H9 (cell line): ENCODE measurements around the gene DCTN5. TPM values are rescaled to one million over a fixed set of nuclear protein-coding genes. Genes with fewer than 3 reads are reported as not detected.

ENCODE experiments used
- DNase-seq: peaks from one replicate; pipeline ENCODE4 v3.0.0-alpha.2; 2017
- H2AFZ ChIP-seq: one replicate; pipeline ENCODE4 v1.6.1; 2013; ENCODE audit warnings: mild to moderate bottlenecking, low read length, control low read depth, moderate library complexity
- H2AK5ac ChIP-seq: 2 replicates; pipeline ENCODE4 v1.6.1; 2013; ENCODE audit warnings: low read length, control low read depth, mixed read lengths; ENCODE audit not compliant: insufficient read length
- H2BK120ac ChIP-seq: one replicate; pipeline ENCODE4 v1.6.1; 2013; ENCODE audit warnings: low read depth, mild to moderate bottlenecking, low read length, control low read depth, inconsistent platforms; ENCODE audit not compliant: poor library complexity, severe bottlenecking
- H2BK12ac ChIP-seq: 2 replicates; pipeline ENCODE4 v1.6.1; 2013; ENCODE audit warnings: low read length, control low read depth, mixed read lengths, low read depth; ENCODE audit not compliant: insufficient read length
- H2BK15ac ChIP-seq: 2 replicates; pipeline ENCODE4 v1.6.1; 2013; ENCODE audit warnings: low read depth, low read length, control low read depth
- H2BK20ac ChIP-seq: one replicate; pipeline ENCODE4 v1.6.1; 2013; ENCODE audit warnings: low read depth, mild to moderate bottlenecking, low read length, control low read depth, inconsistent platforms; ENCODE audit not compliant: poor library complexity, severe bottlenecking
- H2BK5ac ChIP-seq: 2 replicates; pipeline ENCODE4 v1.6.1; 2013; ENCODE audit warnings: low read length, control low read depth, mixed read lengths; ENCODE audit not compliant: insufficient read length
- H3K14ac ChIP-seq: 2 replicates; pipeline ENCODE4 v1.6.1; 2013; ENCODE audit warnings: low read length, control low read depth; ENCODE audit not compliant: insufficient read depth
- H3K18ac ChIP-seq: 2 replicates; pipeline ENCODE4 v1.6.1; 2013; ENCODE audit warnings: low read depth, mild to moderate bottlenecking, mixed read lengths, low read length, control low read depth; ENCODE audit not compliant: insufficient read length
- H3K23ac ChIP-seq: 2 replicates; pipeline ENCODE4 v1.6.1; 2013; ENCODE audit warnings: low read length, control low read depth, mixed read lengths, low read depth; ENCODE audit not compliant: insufficient read length
- H3K23me2 ChIP-seq: 2 replicates; pipeline ENCODE4 v1.6.1; 2013; ENCODE audit warnings: low read depth, mild to moderate bottlenecking, mixed read lengths, low read length, control low read depth; ENCODE audit not compliant: insufficient read length, poor library complexity, severe bottlenecking
- H3K27ac ChIP-seq: 2 replicates; pipeline ENCODE4 v1.5.1; 2013; ENCODE audit warnings: low read length, control low read depth, mixed read lengths, low read depth; ENCODE audit not compliant: insufficient read length
- H3K27me3 ChIP-seq: 2 replicates; pipeline ENCODE4 v1.6.1; 2013; ENCODE audit warnings: low read length, control low read depth, inconsistent platforms; ENCODE audit not compliant: insufficient read depth
- H3K4ac ChIP-seq: 2 replicates; pipeline ENCODE4 v1.6.1; 2013; ENCODE audit warnings: low read depth, mild to moderate bottlenecking, control low read depth, inconsistent platforms, low read length, moderate library complexity
- H3K4me1 ChIP-seq: 2 replicates; pipeline ENCODE4 v1.6.1; 2013; ENCODE audit warnings: low read length, control low read depth, inconsistent platforms; ENCODE audit not compliant: insufficient read depth
- H3K4me2 ChIP-seq: 2 replicates; pipeline ENCODE4 v1.6.1; 2013; ENCODE audit warnings: low read length, control low read depth, mixed read lengths; ENCODE audit not compliant: insufficient read length, insufficient read depth
- H3K56ac ChIP-seq: 2 replicates; pipeline ENCODE4 v1.6.1; 2013; ENCODE audit warnings: low read depth, mild to moderate bottlenecking, mixed read lengths, low read length, control low read depth; ENCODE audit not compliant: insufficient read length
- H3K79me1 ChIP-seq: 2 replicates; pipeline ENCODE4 v1.6.1; 2013; ENCODE audit warnings: low read depth, mild to moderate bottlenecking, moderate library complexity, low read length, control low read depth, inconsistent platforms; ENCODE audit not compliant: insufficient read depth, poor library complexity, severe bottlenecking
- H3K79me2 ChIP-seq: 2 replicates; pipeline ENCODE4 v1.6.1; 2013; ENCODE audit warnings: low read length, control low read depth, inconsistent platforms; ENCODE audit not compliant: insufficient read depth
- H3K9ac ChIP-seq: 2 replicates; pipeline ENCODE4 v1.6.1; 2013; ENCODE audit warnings: low read length, control low read depth, mixed read lengths; ENCODE audit not compliant: insufficient read length; ENCODE audit errors: extremely low read depth
- H3K9me3 ChIP-seq: one replicate; pipeline ENCODE4 v1.6.1; 2013; ENCODE audit warnings: low read depth, low read length, inconsistent platforms; ENCODE audit not compliant: control insufficient read depth
- H3T11ph ChIP-seq: one replicate; pipeline ENCODE4 v1.6.1; 2013; ENCODE audit warnings: mild to moderate bottlenecking, low read length, control low read depth, inconsistent platforms
- H4K20me1 ChIP-seq: one replicate; pipeline ENCODE4 v1.6.1; 2013; ENCODE audit not compliant: control insufficient read depth, insufficient read length, insufficient read depth
- H4K5ac ChIP-seq: 2 replicates; pipeline ENCODE4 v1.6.1; 2013; ENCODE audit warnings: low read depth, mild to moderate bottlenecking, mixed read lengths, low read length, control low read depth; ENCODE audit not compliant: insufficient read length
- H4K8ac ChIP-seq: replicated peaks from 2 replicates; pipeline ENCODE4 v1.6.1; 2013; ENCODE audit warnings: low read length, control low read depth, mixed read lengths, low read depth; ENCODE audit not compliant: insufficient read length
- H4K91ac ChIP-seq: 2 replicates; pipeline ENCODE4 v1.6.1; 2013; ENCODE audit warnings: low read depth, mild to moderate bottlenecking, moderate library complexity, mixed read lengths, low read length, control low read depth; ENCODE audit not compliant: insufficient read length
- H3K27ac Mint-ChIP-seq, 3 experiments: 2 replicates in 2 of 3; 3 replicates in 1 of 3; pipeline ENCODE4 v1.8.0; 2020 to 2021; ENCODE audit warnings: mixed read lengths in 3 of 3, mild to moderate bottlenecking in 1 of 3, moderate library complexity in 1 of 3
- H3K27me3 Mint-ChIP-seq: 2 replicates; pipeline ENCODE4 v1.8.0; 2021; ENCODE audit warnings: low read depth, mild to moderate bottlenecking, moderate library complexity, mixed read lengths
- H3K36me3 Mint-ChIP-seq, 3 experiments: 2 replicates in 2 of 3; 3 replicates in 1 of 3; pipeline ENCODE4 v1.8.0; 2020 to 2021; ENCODE audit warnings: low read depth in 3 of 3, mixed read lengths in 3 of 3; ENCODE audit not compliant: insufficient read depth in 1 of 3
- H3K4me1 Mint-ChIP-seq, 2 experiments: 2 replicates each; pipeline ENCODE4 v1.8.0; 2020; ENCODE audit warnings: mixed read lengths in 2 of 2
- H3K4me3 Mint-ChIP-seq, 2 experiments: 2 replicates in 1 of 2; 3 replicates in 1 of 2; pipeline ENCODE4 v1.8.0; 2020 to 2021; ENCODE audit warnings: mild to moderate bottlenecking in 2 of 2, mixed read lengths in 2 of 2, moderate library complexity in 1 of 2
- H3K9me3 Mint-ChIP-seq, 2 experiments: 2 replicates in 1 of 2; 3 replicates in 1 of 2; pipeline ENCODE4 v1.8.0; 2020; ENCODE audit warnings: mild to moderate bottlenecking in 2 of 2, mixed read lengths in 2 of 2, moderate library complexity in 1 of 2
- CTCF ChIP-seq: fragments of 200-600 bp; sonication (generic); conservative IDR thresholded peaks from 3 replicates; pipeline ENCODE4 v1.8.0; 2021; ENCODE audit warnings: antibody characterized with exemption, mild to moderate bottlenecking
- WGBS: extraction: QIAGEN DNeasy Blood & Tissue Kit; methylation state at CpG from one replicate; pipeline ENCODE4 v1.1.7; 2013; ENCODE audit warnings: missing lambda C conversion rate, low lambda C conversion rate, mixed read lengths; ENCODE audit not compliant: insufficient read length; ENCODE audit errors: extremely low coverage; 5-methylcytosine and 5-hydroxymethylcytosine counted together
- long read RNA-seq: library from polyadenylated mRNA; unstranded; transcript quantifications from one replicate; pipeline ENCODE4 v2.0.0, GENCODE V29; 2020
- total RNA-seq: library from RNA; stranded (reverse); gene quantifications from 2 replicates; pipeline ENCODE4 v1.2.1, GENCODE V29; 2021

DCTN5 gene
- 114 and 115 TPM in 2 replicates for total RNA-seq
- long read RNA-seq, full-length matches to known transcripts = 464 of 490 reads
- long read RNA-seq, partial matches to known transcripts = 4 of 490 reads
- long read RNA-seq, other reads (novel, unspliced or antisense) = 22 of 490 reads

- Histone ChIP-seq H2BK120ac (no peak within 1 kb of the TSS), H3K4me2 (peak within 1 kb of the TSS; percentile 78), H3K27ac (peak within 1 kb of the TSS; percentile 29), H2BK20ac (no peak within 1 kb of the TSS), H3K27me3 (no peaks in the 10 kb centered on the region), H3K56ac (no peak within 1 kb of the TSS), H3K9ac (peak within 1 kb of the TSS; percentile 90), H2BK15ac (no peak within 1 kb of the TSS), H3K79me2 (peaks cover 1% of the 10 kb centered on the region; the same call in 1 of the 2 replicates), H4K5ac (peak within 1 kb of the TSS; percentile 35), H3K4me1 (no peaks in the 10 kb centered on the region), H2AFZ (no peak within 1 kb of the TSS), H3K23me2 (peaks cover 4% of the 10 kb centered on the region), H3T11ph (no peak within 1 kb of the TSS), H3K4ac (no peak within 1 kb of the TSS), H2BK5ac (no peak within 1 kb of the TSS), H2BK12ac (no peak within 1 kb of the TSS), H3K9me3 (no peaks in the 10 kb centered on the region), H4K8ac (no peak within 1 kb of the TSS), H3K23ac (no peak within 1 kb of the TSS), H2AK5ac (no peak within 1 kb of the TSS), H3K14ac (peak within 1 kb of the TSS; percentile 33; the same call in 1 of the 2 replicates), H3K79me1 (peaks cover 5% of the 10 kb centered on the region), H3K18ac (peak within 1 kb of the TSS; percentile 45), H4K20me1 (peaks cover 4% of the 10 kb centered on the region), H4K91ac (no peak within 1 kb of the TSS)
- Mint-ChIP-seq H3K27me3 (no peaks in the 10 kb centered on the region), H3K27ac (peak within 1 kb of the TSS; percentile 97 to 98 (median 98)), H3K9me3 (no peaks in the 10 kb centered on the region), H3K4me1 (peaks cover 9 to 17% of the 10 kb centered on the region in 2 experiments), H3K4me3 (peak within 1 kb of the TSS; percentile 100), H3K36me3 (peaks cover 15 to 51% (median 42%) of the 10 kb centered on the region in 3 experiments; a peak in 6 of 7 replicates)
- no peak for TF ChIP-seq CTCF
- DNase-seq = peak; percentile 88
- no CpG with 5 or more reads among the region's 64 CpGs for WGBS
These were observed at the start of gene DCTN5, which contains the start of gene PALB2 for GRCh38 chr16:23640931-23641765. DCTN5 (plus strand) TSS chr16:23641466; CDS start chr16:23641543, 77 bp downstream. PALB2 (minus strand) TSS chr16:23641310; CDS start chr16:23641157, 153 bp downstream.
